IMR-90 (cell line): ENCODE results near the gene MLYCD. TPM values are rescaled to one million over a fixed set of nuclear protein-coding genes. Genes with fewer than 3 reads are reported as not detected.

ENCODE experiments used
- ATAC-seq: fragments of 200-7000 bp; cut with Tn5 transposase; 2 replicates; pipeline ENCODE4 v1.9.1; 2020; ENCODE audit warnings: low read depth, mild to moderate bottlenecking, moderate library complexity
- BruUV-seq: library from RNA; stranded (reverse); fragments of 400-500 nt; replicated peaks from 2 replicates; lab custom pipeline; 2021; lab: Mats Ljungman, UMichigan
- CTCF ChIA-PET: fragments of 300-600 bp; formaldehyde crosslinking; extraction: SDS; loops from one replicate; lab custom pipeline; 2021; ENCODE audit warnings: antibody characterized with exemption; lab: Yijun Ruan, JAX
- POLR2A ChIA-PET: fragments of 300-600 bp; sonication (Branson Sonifier 250); formaldehyde crosslinking; loops from one replicate; lab custom pipeline; 2022; ENCODE audit warnings: antibody characterized with exemption; ENCODE audit not compliant: unreplicated experiment; lab: Charles Lee
- DNase-seq: peaks from one replicate; pipeline ENCODE4 v3.0.0; 2013
- H2AFZ ChIP-seq: replicated peaks from 2 replicates; pipeline ENCODE3; 2013; ENCODE audit warnings: low read length, mild to moderate bottlenecking; ENCODE audit not compliant: poor library complexity
- H2AK5ac ChIP-seq: 2 replicates; pipeline ENCODE4 v1.6.1; 2013; ENCODE audit warnings: low read depth, low read length, inconsistent platforms
- H2AK9ac ChIP-seq: replicated peaks from 2 replicates; pipeline ENCODE3; 2013; ENCODE audit warnings: mild to moderate bottlenecking, low read depth, low read length, moderate library complexity; ENCODE audit not compliant: poor library complexity
- H2BK120ac ChIP-seq: 2 replicates; pipeline ENCODE4 v1.6.1; 2013; ENCODE audit warnings: low read depth, low read length, inconsistent platforms
- H2BK15ac ChIP-seq: 3 replicates; pipeline ENCODE4 v1.6.1; 2013; ENCODE audit warnings: low read depth, low read length, inconsistent platforms
- H2BK20ac ChIP-seq: 2 replicates; pipeline ENCODE4 v1.6.1; 2013; ENCODE audit warnings: low read depth, mild to moderate bottlenecking, inconsistent platforms, low read length, moderate library complexity
- H2BK5ac ChIP-seq: 2 replicates; pipeline ENCODE4 v1.6.1; 2013; ENCODE audit warnings: mild to moderate bottlenecking, low read depth, low read length, inconsistent platforms; ENCODE audit not compliant: poor library complexity, severe bottlenecking
- H3K14ac ChIP-seq: replicated peaks from 2 replicates; pipeline ENCODE4 v1.6.1; 2013; ENCODE audit warnings: low read depth, low read length, inconsistent platforms
- H3K18ac ChIP-seq: 2 replicates; pipeline ENCODE4 v1.6.1; 2013; ENCODE audit warnings: low read depth, low read length, control low read depth
- H3K23ac ChIP-seq: 2 replicates; pipeline ENCODE4 v1.6.1; 2013; ENCODE audit warnings: low read depth, low read length, inconsistent platforms
- H3K27ac ChIP-seq: 2 replicates; pipeline ENCODE4 v1.5.1; 2013; ENCODE audit warnings: mild to moderate bottlenecking, control low read depth, low read length; ENCODE audit not compliant: insufficient read depth
- H3K27me3 ChIP-seq: 2 replicates; pipeline ENCODE4 v1.6.1; 2013; ENCODE audit warnings: low read length; ENCODE audit not compliant: control insufficient read depth, insufficient read depth
- H3K36me3 ChIP-seq: 2 replicates; pipeline ENCODE4 v1.6.1; 2013; ENCODE audit warnings: low read length, mixed read lengths; ENCODE audit not compliant: control insufficient read depth, insufficient read depth
- H3K4ac ChIP-seq: 2 replicates; pipeline ENCODE4 v1.6.1; 2013; ENCODE audit warnings: low read depth, low read length, inconsistent platforms
- H3K4me1 ChIP-seq: 2 replicates; pipeline ENCODE4 v1.6.1; 2013; ENCODE audit warnings: low read length, mixed read lengths; ENCODE audit not compliant: control insufficient read depth, insufficient read depth
- H3K4me2 ChIP-seq: 2 replicates; pipeline ENCODE4 v1.6.1; 2013; ENCODE audit warnings: low read depth, mild to moderate bottlenecking, control low read depth, low read length, moderate library complexity
- H3K4me3 ChIP-seq: 2 replicates; pipeline ENCODE4 v1.5.1; 2013; ENCODE audit warnings: low read depth, mild to moderate bottlenecking, control low read depth, low read length, moderate library complexity; ENCODE audit not compliant: insufficient read depth
- H3K56ac ChIP-seq: 2 replicates; pipeline ENCODE4 v1.6.1; 2013; ENCODE audit warnings: low read length, inconsistent platforms; ENCODE audit not compliant: insufficient read depth; ENCODE audit errors: extremely low read depth
- H3K79me1 ChIP-seq, 2 experiments: 2 replicates each; pipeline ENCODE4 v1.6.1; 2013; ENCODE audit warnings: low read length in 2 of 2, inconsistent platforms in 1 of 2, low read depth in 1 of 2
- H3K9ac ChIP-seq: 2 replicates; pipeline ENCODE4 v1.6.1; 2013; ENCODE audit warnings: low read depth, low read length, control low read depth
- H3K9me1 ChIP-seq: 2 replicates; pipeline ENCODE4 v1.6.1; 2013; ENCODE audit warnings: low read length, inconsistent platforms; ENCODE audit not compliant: insufficient read depth
- H3K9me3 ChIP-seq: 2 replicates; pipeline ENCODE4 v1.6.1; 2013; ENCODE audit warnings: low read length; ENCODE audit not compliant: control insufficient read depth, insufficient read depth
- H4K20me1 ChIP-seq: 2 replicates; pipeline ENCODE4 v1.6.1; 2013; ENCODE audit warnings: low read length, inconsistent platforms; ENCODE audit not compliant: insufficient read depth
- H4K5ac ChIP-seq: 2 replicates; pipeline ENCODE4 v1.6.1; 2013; ENCODE audit warnings: mild to moderate bottlenecking, low read depth, low read length, control low read depth
- H4K8ac ChIP-seq, 2 experiments: 2 replicates each; pipeline ENCODE4 v1.6.1; 2013; ENCODE audit warnings: low read depth in 2 of 2, low read length in 2 of 2, control low read depth in 1 of 2, inconsistent platforms in 1 of 2
- H4K91ac ChIP-seq: 2 replicates; pipeline ENCODE4 v1.6.1; 2013; ENCODE audit warnings: low read depth, low read length, inconsistent platforms; ENCODE audit not compliant: insufficient read depth
- BHLHE40 ChIP-seq: fragments of 150-350 bp; IDR thresholded peaks from 2 replicates; pipeline ENCODE4 v1.6.1; 2016; ENCODE audit warnings: mild to moderate bottlenecking, low read depth, low read length
- CHD1 ChIP-seq: IDR thresholded peaks from 2 replicates; pipeline ENCODE4 v1.6.1; 2012; ENCODE audit warnings: low read depth, low read length, improper control_type of control experiment
- ELK1 ChIP-seq: fragments of 150-350 bp; IDR thresholded peaks from 2 replicates; pipeline ENCODE4 v1.6.1; 2016; ENCODE audit warnings: low read depth, mild to moderate bottlenecking, low read length, moderate library complexity, borderline replicate concordance
- FOS ChIP-seq: fragments of 150-350 bp; IDR thresholded peaks from 2 replicates; pipeline ENCODE4 v1.6.1; 2016; ENCODE audit warnings: low read depth, low read length
- MAFK ChIP-seq: IDR thresholded peaks from 2 replicates; pipeline ENCODE4 v1.6.1; 2012; ENCODE audit warnings: low read depth, low read length, improper control_type of control experiment
- MAZ ChIP-seq: IDR thresholded peaks from 2 replicates; pipeline ENCODE4 v1.6.1; 2012; ENCODE audit warnings: low read depth, mild to moderate bottlenecking, low read length, improper control_type of control experiment, moderate library complexity, borderline replicate concordance
- MXI1 ChIP-seq: IDR thresholded peaks from 2 replicates; pipeline ENCODE4 v1.6.1; 2012; ENCODE audit warnings: low read depth, mild to moderate bottlenecking, low read length, moderate library complexity, borderline replicate concordance
- POLR2A ChIP-seq: IDR thresholded peaks from 2 replicates; pipeline ENCODE4 v1.6.1; 2012; ENCODE audit warnings: mild to moderate bottlenecking, low read depth, low read length
- RAD21 ChIP-seq: IDR thresholded peaks from 2 replicates; pipeline ENCODE4 v1.6.1; 2012; ENCODE audit warnings: low read length, improper control_type of control experiment
- RFX5 ChIP-seq: IDR thresholded peaks from 2 replicates; pipeline ENCODE4 v1.8.0; 2012; ENCODE audit warnings: low read depth, mild to moderate bottlenecking, low read length, moderate library complexity
- SMC3 ChIP-seq: fragments of 150-350 bp; IDR thresholded peaks from 2 replicates; pipeline ENCODE4 v1.6.1; 2016; ENCODE audit warnings: low read depth, mild to moderate bottlenecking, antibody characterized with exemption, low read length, moderate library complexity
- WGBS, 2 experiments: methylation state at CpG; one replicate each; pipeline versions ENCODE4 v1.1.5 to v1.1.7; 2013; ENCODE audit warnings: missing lambda C conversion rate in 2 of 2; ENCODE audit not compliant: insufficient read length in 1 of 2; ENCODE audit errors: extremely low coverage in 2 of 2; 5-methylcytosine and 5-hydroxymethylcytosine counted together
- dilution Hi-C: fragments of 300-500 bp; cut with HindIII; formaldehyde crosslinking; loops from one replicate; pipeline ENCODE4 v1.14.3; 2018; ENCODE audit warnings: low sequenced_read_pairs; ENCODE audit not compliant: unreplicated experiment
- in situ Hi-C: fragments of 300-500 bp; cut with MboI; formaldehyde crosslinking; loops from 3 replicates; pipeline ENCODE4 v1.14.3; 2019; ENCODE audit warnings: low sequenced_read_pairs, inconsistent platforms, mixed read lengths
- intact Hi-C: fragments of 100-400 bp; cut with micrococcal nuclease; formaldehyde crosslinking; loops from 2 replicates; pipeline ENCODE4 v1.10.0; 2022
- polyA plus RNA-seq, 3 experiments: library from polyadenylated mRNA; depleted of rRNA; stranded (reverse); fragments of >200 nt; gene quantifications; 2 replicates each; pipeline ENCODE4 v1.2.3, GENCODE V29; 2012; ENCODE audit warnings: low replicate concordance in 1 of 3
- total RNA-seq: library from RNA; depleted of rRNA; stranded (reverse); fragments of >200 nt; gene quantifications from 2 replicates; pipeline ENCODE4 v1.2.3, GENCODE V29; 2012
- TF ChIP-seq, protein P1 (sequence below): fragments of 150-350 bp; IDR thresholded peaks from 2 replicates; pipeline ENCODE4 v1.6.1; 2017; ENCODE audit warnings: mild to moderate bottlenecking, antibody characterized with exemption, low read length, low read depth

MLYCD gene
- total and polyA plus RNA-seq, 2 of the 4 experiments (the other 2 are of a cell fraction), result 1.9 to 2.7 TPM

- TF ChIP-seq, protein P1, sequence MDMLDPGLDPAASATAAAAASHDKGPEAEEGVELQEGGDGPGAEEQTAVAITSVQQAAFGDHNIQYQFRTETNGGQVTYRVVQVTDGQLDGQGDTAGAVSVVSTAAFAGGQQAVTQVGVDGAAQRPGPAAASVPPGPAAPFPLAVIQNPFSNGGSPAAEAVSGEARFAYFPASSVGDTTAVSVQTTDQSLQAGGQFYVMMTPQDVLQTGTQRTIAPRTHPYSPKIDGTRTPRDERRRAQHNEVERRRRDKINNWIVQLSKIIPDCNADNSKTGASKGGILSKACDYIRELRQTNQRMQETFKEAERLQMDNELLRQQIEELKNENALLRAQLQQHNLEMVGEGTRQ, result no peak
- TF ChIP-seq RAD21, result no peak
Measured at GRCh38 chr16:83964684-83965443, 65.9 kb downstream of the MLYCD start (continued).

DNA sequence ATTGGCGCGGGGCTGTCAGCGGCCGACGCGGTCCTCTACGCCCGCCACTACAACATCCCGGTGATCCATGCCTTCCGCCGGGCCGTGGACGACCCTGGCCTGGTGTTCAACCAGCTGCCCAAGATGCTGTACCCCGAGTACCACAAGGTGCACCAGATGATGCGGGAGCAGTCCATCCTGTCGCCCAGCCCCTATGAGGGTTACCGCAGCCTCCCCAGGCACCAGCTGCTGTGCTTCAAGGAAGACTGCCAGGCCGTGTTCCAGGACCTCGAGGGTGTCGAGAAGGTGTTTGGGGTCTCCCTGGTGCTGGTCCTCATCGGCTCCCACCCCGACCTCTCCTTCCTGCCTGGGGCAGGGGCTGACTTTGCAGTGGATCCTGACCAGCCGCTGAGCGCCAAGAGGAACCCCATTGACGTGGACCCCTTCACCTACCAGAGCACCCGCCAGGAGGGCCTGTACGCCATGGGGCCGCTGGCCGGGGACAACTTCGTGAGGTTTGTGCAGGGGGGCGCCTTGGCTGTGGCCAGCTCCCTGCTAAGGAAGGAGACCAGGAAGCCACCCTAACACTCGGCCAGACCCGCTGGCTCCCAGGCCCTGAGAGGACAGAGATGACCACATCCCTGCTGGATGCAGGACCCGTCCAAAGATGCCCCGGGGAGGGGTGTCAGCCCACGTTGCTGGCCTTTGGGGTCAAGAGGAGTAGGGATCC is 66.7 kb downstream of the MLYCD start:
- H2BK20ac ChIP-seq, result no peak overlapping the region
- no peak overlapping the region for H3K23ac ChIP-seq
- peaks cover 23% of the 10 kb centered on the region; the same call in 1 of the 2 replicates for H3K36me3 ChIP-seq
- no peak for DNase-seq
- ATAC-seq, result no peak
- H2BK5ac ChIP-seq, result no peak overlapping the region
- no peak overlapping the region for H2AFZ ChIP-seq
- H3K4me3 ChIP-seq, result no peak overlapping the region
- H2AK9ac ChIP-seq, result no peak overlapping the region
- H2BK120ac ChIP-seq, result no peak overlapping the region
- H3K56ac ChIP-seq, result no peak overlapping the region
- CTCF ChIA-PET, result no interaction called here
- no peak overlapping the region for H4K91ac ChIP-seq
- no peak overlapping the region for H3K27ac ChIP-seq
- no peaks in the 10 kb centered on the region; the same call in 1 of the 2 replicates for H3K9me1 ChIP-seq
- H3K4me2 ChIP-seq, result no peak overlapping the region
- H3K4ac ChIP-seq, result no peak overlapping the region
- no peak overlapping the region for H4K8ac ChIP-seq
- dilution Hi-C loops, result no loop called here
- H3K18ac ChIP-seq, result no peak overlapping the region
- no peak overlapping the region for H3K9ac ChIP-seq
- intact Hi-C loops, result loop anchor here (5.0 kb wide), 1 partner anchor 77 kb away; the partner anchor contains the start of gene SLC38A8
- no peak overlapping the region for H4K5ac ChIP-seq
- H3K9me3 ChIP-seq, result no peaks in the 10 kb centered on the region
- no TSS peak for BruUV-seq
- WGBS, 2 experiments, result 91% methylated on average over 27 of the region's 36 CpGs; no CpG with 5 or more reads in 1 of the 2 experiments
- H4K20me1 ChIP-seq, result no peaks in the 10 kb centered on the region; the same call in none of the 2 replicates
- POLR2A ChIA-PET, result interaction anchor here (0.6 kb wide), 1 partner anchor 12 kb away, joined by 3 read pairs; no protein-coding TSS in a partner anchor
- H2AK5ac ChIP-seq, result no peak overlapping the region
- H3K14ac ChIP-seq, result no peak overlapping the region
- peaks cover 18% of the 10 kb centered on the region for H3K27me3 ChIP-seq
- no peaks in the 10 kb centered on the region for H3K79me1 ChIP-seq
- H2BK15ac ChIP-seq, result no peak overlapping the region
- in situ Hi-C loops, result loop anchor here (10.0 to 25.0 kb wide), 2 partner anchors 209 to 522 kb away; no protein-coding TSS in a partner anchor
- no peaks in the 10 kb centered on the region for H3K4me1 ChIP-seq
- TF ChIP-seq RAD21 (no peak), POLR2A (no peak), MAFK (no peak), RFX5 (no peak), BHLHE40 (no peak), CHD1 (no peak), MXI1 (no peak), SMC3 (no peak), FOS (no peak), ELK1 (no peak), MAZ (no peak)
